ENCODE measurements around the gene TRPV3. TPM values are rescaled to one million over a fixed set of nuclear protein-coding genes. Genes with fewer than 3 reads are reported as not detected.

Gene TRPV3
- total RNA-seq, 1 donor from 2014 or later: 0.16 TPM

DNA sequence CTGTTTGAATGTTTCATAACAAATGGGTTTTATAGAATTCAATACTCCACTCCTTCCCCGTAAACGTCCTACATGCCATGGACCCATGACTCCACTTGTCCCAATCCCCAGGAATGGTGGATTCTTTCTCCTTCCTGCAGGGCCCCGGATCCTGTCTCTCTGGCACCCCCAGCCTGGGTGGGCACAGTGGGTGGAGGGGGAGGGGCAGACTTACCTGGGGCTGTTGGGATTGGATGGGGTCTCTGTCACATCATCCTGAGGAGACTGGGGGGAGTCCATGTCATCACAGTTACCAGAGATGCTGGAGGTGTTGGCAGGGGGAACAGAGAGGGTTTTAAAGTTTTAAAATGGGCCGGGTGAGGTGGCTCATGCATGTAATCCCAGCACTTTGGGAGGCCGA lies 13.2 kb downstream of the TRPV3 start:
- H3K27ac Mint-ChIP-seq (ENCODE audit: unreplicated experiment): no peak overlapping the region
- Histone ChIP-seq H3K27ac (ENCODE audit: low read depth, low read length) (no peak overlapping the region), H2AFZ (ENCODE audit: low read depth, low read length) (no peak overlapping the region), H3K36me3 (ENCODE audit: insufficient read depth, low read length) (no peaks in the 10 kb centered on the region), H4K20me1 (ENCODE audit: insufficient read depth, low read length) (no peaks in the 10 kb centered on the region), H3K9me3 (ENCODE audit: insufficient read depth, low read depth, low read length) (no peaks in the 10 kb centered on the region), H3K79me2 (ENCODE audit: insufficient read depth, low read length) (no peaks in the 10 kb centered on the region), H3K27me3 (ENCODE audit: insufficient read depth, low read length) (peaks cover 5% of the 10 kb centered on the region), H3K9ac (ENCODE audit: low read length) (no peak overlapping the region), H3K4me1 (ENCODE audit: insufficient read depth, low read length) (no peaks in the 10 kb centered on the region), H3K4me3 (ENCODE audit: insufficient read depth, low read depth, low read length) (no peak overlapping the region), H3K4me2 (ENCODE audit: low read length) (no peak overlapping the region)
- no peak for DNase-seq (ENCODE audit: low read depth)
- TF ChIP-seq, protein P1, sequence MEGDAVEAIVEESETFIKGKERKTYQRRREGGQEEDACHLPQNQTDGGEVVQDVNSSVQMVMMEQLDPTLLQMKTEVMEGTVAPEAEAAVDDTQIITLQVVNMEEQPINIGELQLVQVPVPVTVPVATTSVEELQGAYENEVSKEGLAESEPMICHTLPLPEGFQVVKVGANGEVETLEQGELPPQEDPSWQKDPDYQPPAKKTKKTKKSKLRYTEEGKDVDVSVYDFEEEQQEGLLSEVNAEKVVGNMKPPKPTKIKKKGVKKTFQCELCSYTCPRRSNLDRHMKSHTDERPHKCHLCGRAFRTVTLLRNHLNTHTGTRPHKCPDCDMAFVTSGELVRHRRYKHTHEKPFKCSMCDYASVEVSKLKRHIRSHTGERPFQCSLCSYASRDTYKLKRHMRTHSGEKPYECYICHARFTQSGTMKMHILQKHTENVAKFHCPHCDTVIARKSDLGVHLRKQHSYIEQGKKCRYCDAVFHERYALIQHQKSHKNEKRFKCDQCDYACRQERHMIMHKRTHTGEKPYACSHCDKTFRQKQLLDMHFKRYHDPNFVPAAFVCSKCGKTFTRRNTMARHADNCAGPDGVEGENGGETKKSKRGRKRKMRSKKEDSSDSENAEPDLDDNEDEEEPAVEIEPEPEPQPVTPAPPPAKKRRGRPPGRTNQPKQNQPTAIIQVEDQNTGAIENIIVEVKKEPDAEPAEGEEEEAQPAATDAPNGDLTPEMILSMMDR (IDR thresholded peaks at IDR 0.05; ENCODE audit: insufficient read depth, low read depth, low read length): no peak
- TF ChIP-seq EZH2 (IDR thresholded peaks at IDR 0.05; ENCODE audit: insufficient read depth, low read length): no peak
- H3K4me3 Mint-ChIP-seq (ENCODE audit: unreplicated experiment): no peak overlapping the region
- H3K4me1 Mint-ChIP-seq (ENCODE audit: low read depth, unreplicated experiment): no peaks in the 10 kb centered on the region
- no peaks in the 10 kb centered on the region for H3K36me3 Mint-ChIP-seq (ENCODE audit: low read depth, unreplicated experiment)
- peaks cover 30% of the 10 kb centered on the region for H3K27me3 Mint-ChIP-seq (ENCODE audit: low read depth, unreplicated experiment)
- H3K9me3 Mint-ChIP-seq (ENCODE audit: unreplicated experiment): peaks cover 8% of the 10 kb centered on the region
- FAIRE-seq: no peak

DNA sequence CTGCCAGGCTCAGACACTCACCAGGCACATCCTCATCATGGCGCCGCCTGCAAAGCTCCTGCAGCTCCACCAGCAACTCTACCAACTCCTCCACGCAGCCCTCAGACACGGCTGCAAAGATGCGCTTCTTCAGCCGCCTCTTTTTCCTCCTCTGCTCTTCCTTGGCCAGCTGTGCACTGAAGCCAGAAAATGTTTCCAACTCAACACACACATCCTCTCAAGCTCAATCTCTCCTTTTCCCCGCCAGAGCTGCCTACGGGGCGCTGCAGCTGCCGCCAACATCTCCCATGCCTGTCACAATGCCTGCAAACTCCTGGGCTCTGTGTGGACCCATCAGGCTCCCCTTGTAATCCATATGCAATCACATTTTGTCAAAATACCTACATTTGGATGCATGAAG lies 14.2 kb downstream of the TRPV3 start:
- Histone ChIP-seq H3K36me3 (ENCODE audit: insufficient read depth, low read length) (no peaks in the 10 kb centered on the region), H2AFZ (ENCODE audit: low read depth, low read length) (no peak overlapping the region), H3K4me2 (ENCODE audit: low read length) (no peak overlapping the region), H3K27me3 (ENCODE audit: insufficient read depth, low read length) (peaks cover 5% of the 10 kb centered on the region), H3K4me1 (ENCODE audit: insufficient read depth, low read length) (no peaks in the 10 kb centered on the region), H3K9ac (ENCODE audit: low read length) (no peak overlapping the region), H4K20me1 (ENCODE audit: insufficient read depth, low read length) (no peaks in the 10 kb centered on the region), H3K27ac (ENCODE audit: low read depth, low read length) (no peak overlapping the region), H3K79me2 (ENCODE audit: insufficient read depth, low read length) (no peaks in the 10 kb centered on the region), H3K4me3 (ENCODE audit: insufficient read depth, low read depth, low read length) (no peak overlapping the region), H3K9me3 (ENCODE audit: insufficient read depth, low read depth, low read length) (no peaks in the 10 kb centered on the region)
- Mint-ChIP-seq H3K4me3 (ENCODE audit: unreplicated experiment) (no peak overlapping the region), H3K4me1 (ENCODE audit: low read depth, unreplicated experiment) (no peaks in the 10 kb centered on the region), H3K27ac (ENCODE audit: unreplicated experiment) (no peak overlapping the region), H3K27me3 (ENCODE audit: low read depth, unreplicated experiment) (peaks cover 26% of the 10 kb centered on the region), H3K9me3 (ENCODE audit: unreplicated experiment) (peaks cover 8% of the 10 kb centered on the region), H3K36me3 (ENCODE audit: low read depth, unreplicated experiment) (no peaks in the 10 kb centered on the region)
- DNase-seq (ENCODE audit: low read depth) (no peak), FAIRE-seq (no peak)
- TF ChIP-seq, protein P1 (IDR thresholded peaks at IDR 0.05; ENCODE audit: insufficient read depth, low read depth, low read length): no peak
- no peak for TF ChIP-seq EZH2 (IDR thresholded peaks at IDR 0.05; ENCODE audit: insufficient read depth, low read length)

- Histone ChIP-seq H3K27ac (ENCODE audit: low read depth, low read length) (no peak overlapping the region), H3K36me3 (ENCODE audit: insufficient read depth, low read length) (no peaks in the 10 kb centered on the region), H3K4me3 (ENCODE audit: insufficient read depth, low read depth, low read length) (no peak overlapping the region), H3K4me2 (ENCODE audit: low read length) (no peak overlapping the region), H3K9me3 (ENCODE audit: insufficient read depth, low read depth, low read length) (no peaks in the 10 kb centered on the region), H3K27me3 (ENCODE audit: insufficient read depth, low read length) (peaks cover 5% of the 10 kb centered on the region), H3K4me1 (ENCODE audit: insufficient read depth, low read length) (no peaks in the 10 kb centered on the region), H3K9ac (ENCODE audit: low read length) (no peak overlapping the region), H3K79me2 (ENCODE audit: insufficient read depth, low read length) (no peaks in the 10 kb centered on the region), H4K20me1 (ENCODE audit: insufficient read depth, low read length) (no peaks in the 10 kb centered on the region), H2AFZ (ENCODE audit: low read depth, low read length) (no peak overlapping the region)
- no peaks in the 10 kb centered on the region for H3K36me3 Mint-ChIP-seq (ENCODE audit: low read depth, unreplicated experiment)
- H3K27me3 Mint-ChIP-seq (ENCODE audit: low read depth, unreplicated experiment): peaks cover 26% of the 10 kb centered on the region
- TF ChIP-seq, protein P1 (IDR thresholded peaks at IDR 0.05; ENCODE audit: insufficient read depth, low read depth, low read length): no peak
- TF ChIP-seq EZH2 (IDR thresholded peaks at IDR 0.05; ENCODE audit: insufficient read depth, low read length): no peak
- peaks cover 8% of the 10 kb centered on the region for H3K9me3 Mint-ChIP-seq (ENCODE audit: unreplicated experiment)
- H3K4me3 Mint-ChIP-seq (ENCODE audit: unreplicated experiment): no peak overlapping the region
- no peak for FAIRE-seq
- H3K27ac Mint-ChIP-seq (ENCODE audit: unreplicated experiment): no peak overlapping the region
- no peak for DNase-seq (ENCODE audit: low read depth)
- no peaks in the 10 kb centered on the region for H3K4me1 Mint-ChIP-seq (ENCODE audit: low read depth, unreplicated experiment)
Measured at GRCh38 chr17:3542410-3543088, 15.1 kb downstream of the TRPV3 start.

Measured in astrocyte (in vitro differentiated cells and primary cell).